GM12878 (cell line): ENCODE results near the gene SUSD5.

Experiments used
- ATF3 ChIP-seq: IDR thresholded peaks from 2 replicates; pipeline ENCODE4 v1.6.1; 2011; ENCODE audit warnings: low read depth, mild to moderate bottlenecking, low read length, moderate library complexity, borderline replicate concordance; ENCODE audit errors: extremely low read depth
- BCL3 ChIP-seq: IDR thresholded peaks from 2 replicates; pipeline ENCODE4 v1.6.1; 2011; ENCODE audit warnings: borderline replicate concordance, low read depth, mild to moderate bottlenecking, moderate library complexity, low read length; ENCODE audit not compliant: insufficient read depth, poor library complexity, severe bottlenecking
- CTCF ChIP-seq, 3 experiments: IDR thresholded peaks in 2 of 3; conservative IDR thresholded peaks in 1 of 3; 2 replicates each; pipeline ENCODE4 v1.5.1; 2011; ENCODE audit warnings: low read depth in 3 of 3, low read length in 3 of 3, mild to moderate bottlenecking in 3 of 3, control low read depth in 2 of 3, moderate library complexity in 2 of 3, inconsistent platforms in 1 of 3, mixed read lengths in 1 of 3; ENCODE audit not compliant: control insufficient read depth in 2 of 3, insufficient read depth in 1 of 3; ENCODE audit errors: extremely low read depth in 1 of 3
- EP300 ChIP-seq, 2 experiments: fragments of 150-350 bp in 1 of 2; IDR thresholded peaks; 2 replicates each; pipeline ENCODE4 v1.6.1; 2011 to 2012; ENCODE audit warnings: low read depth in 2 of 2, low read length in 2 of 2, borderline replicate concordance in 1 of 2, improper control_type of control experiment in 1 of 2, inconsistent platforms in 1 of 2; ENCODE audit not compliant: control insufficient read depth in 1 of 2
- ESRRA ChIP-seq: IDR thresholded peaks from 2 replicates; pipeline ENCODE4 v1.6.1; 2012; ENCODE audit warnings: mild to moderate bottlenecking, low read length, improper control_type of control experiment
- EZH2 ChIP-seq: IDR thresholded peaks from 2 replicates; pipeline ENCODE4 v1.6.1; 2012; ENCODE audit warnings: low read depth, mild to moderate bottlenecking, control low read depth, inconsistent platforms, low read length, borderline replicate concordance; ENCODE audit not compliant: control insufficient read depth
- PAX5 ChIP-seq: IDR thresholded peaks from 2 replicates; pipeline ENCODE4 v1.6.1; 2011; ENCODE audit warnings: low read depth, low read length, borderline replicate concordance
- POLR2AphosphoS5 ChIP-seq: IDR thresholded peaks from 2 replicates; pipeline ENCODE4 v1.6.1; 2011; ENCODE audit warnings: mild to moderate bottlenecking, low read length, inconsistent platforms
- REST ChIP-seq: IDR thresholded peaks from 2 replicates; pipeline ENCODE4 v1.6.1; 2012; ENCODE audit warnings: mild to moderate bottlenecking, low read depth, low read length
- USF2 ChIP-seq: IDR thresholded peaks from 2 replicates; pipeline ENCODE4 v1.6.1; 2011; ENCODE audit warnings: low read depth, low read length, improper control_type of control experiment, borderline replicate concordance
- YY1 ChIP-seq: IDR thresholded peaks from 2 replicates; pipeline ENCODE4 v1.6.1; 2011; ENCODE audit warnings: low read depth, mild to moderate bottlenecking, low read length

GRCh38 chr3:33240261-33240660 is 21.7 kb upstream of the SUSD5 start:
- TF ChIP-seq ATF3 (no peak), POLR2AphosphoS5 (no peak), EP300 (IDR thresholded peaks at IDR 0.05; ENCODE audit: borderline replicate concordance in 1 of 2, control insufficient read depth in 1 of 2, low read depth in 2 of 2, low read length in 2 of 2) (no peak), CTCF (IDR thresholded peaks at IDR 0.05 in 2 of 3, conservative IDR thresholded peaks at IDR 0.05 in 1 of 3; ENCODE audit: control insufficient read depth in 2 of 3, extremely low read depth in 1 of 3, insufficient read depth in 1 of 3, low read depth in 3 of 3, low read length in 3 of 3) (no peak), EZH2 (no peak), REST (no peak), ESRRA (no peak), PAX5 (no peak), BCL3 (no peak), USF2 (no peak), YY1 (no peak)
